ENCODE measurements around the gene HYAL1. TPM values are rescaled to one million over a fixed set of nuclear protein-coding genes. Genes with fewer than 3 reads are reported as not detected.

The HYAL1 gene
- total RNA-seq, 1 donor from 2014 or later = 52.2 TPM

DNA sequence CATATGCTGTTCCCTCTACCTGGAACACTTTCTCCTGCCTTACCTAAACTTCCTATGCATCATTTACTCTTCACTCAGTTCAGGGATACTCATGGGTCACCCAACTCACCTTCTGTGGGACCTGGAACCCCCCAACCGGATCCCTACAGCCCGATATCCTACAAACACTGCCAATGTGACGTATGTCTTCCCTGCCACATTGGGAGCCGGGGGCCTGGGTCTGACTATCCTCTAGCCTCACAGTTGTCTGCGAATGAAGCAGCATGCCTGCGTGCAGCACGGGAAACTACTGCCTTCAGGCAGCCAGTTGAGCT is 46.8 kb upstream of the HYAL1 start:
- H3K4me3 ChIP-seq = peak overlapping the region; percentile 80
- H3K36me3 ChIP-seq = peaks cover 41% of the 10 kb centered on the region
- peak overlapping the region; percentile 96 for H3K27ac ChIP-seq (replicated peaks)
- intact Hi-C loops (cut with micrococcal nuclease) = no loop called here
- no peak for DNase-seq
- H3K9me3 ChIP-seq (replicated peaks) = no peaks in the 10 kb centered on the region
- no peak for TF ChIP-seq CTCF (IDR thresholded peaks at IDR 0.05; ENCODE audit: borderline replicate concordance)
- no peaks in the 10 kb centered on the region for H3K27me3 ChIP-seq (ENCODE audit: low read depth)
- H3K4me1 ChIP-seq = peaks cover 66% of the 10 kb centered on the region

GRCh38 chr3:50347187-50347813 is 43.9 kb upstream of the HYAL1 start:
- peak; percentile 61 for DNase-seq
- intact Hi-C loops (cut with micrococcal nuclease) = loop anchor here (5.0 kb wide), 1 partner anchor 195 kb away; no protein-coding TSS in a partner anchor
- Histone ChIP-seq H3K4me3 (no peak overlapping the region), H3K9me3 (replicated peaks) (no peaks in the 10 kb centered on the region), H3K36me3 (peaks cover 15% of the 10 kb centered on the region), H3K27ac (replicated peaks) (peak overlapping the region; percentile 16), H3K27me3 (ENCODE audit: low read depth) (no peaks in the 10 kb centered on the region), H3K4me1 (peaks cover 44% of the 10 kb centered on the region)
- TF ChIP-seq CTCF (IDR thresholded peaks at IDR 0.05; ENCODE audit: borderline replicate concordance) = peak; percentile 70

DNA sequence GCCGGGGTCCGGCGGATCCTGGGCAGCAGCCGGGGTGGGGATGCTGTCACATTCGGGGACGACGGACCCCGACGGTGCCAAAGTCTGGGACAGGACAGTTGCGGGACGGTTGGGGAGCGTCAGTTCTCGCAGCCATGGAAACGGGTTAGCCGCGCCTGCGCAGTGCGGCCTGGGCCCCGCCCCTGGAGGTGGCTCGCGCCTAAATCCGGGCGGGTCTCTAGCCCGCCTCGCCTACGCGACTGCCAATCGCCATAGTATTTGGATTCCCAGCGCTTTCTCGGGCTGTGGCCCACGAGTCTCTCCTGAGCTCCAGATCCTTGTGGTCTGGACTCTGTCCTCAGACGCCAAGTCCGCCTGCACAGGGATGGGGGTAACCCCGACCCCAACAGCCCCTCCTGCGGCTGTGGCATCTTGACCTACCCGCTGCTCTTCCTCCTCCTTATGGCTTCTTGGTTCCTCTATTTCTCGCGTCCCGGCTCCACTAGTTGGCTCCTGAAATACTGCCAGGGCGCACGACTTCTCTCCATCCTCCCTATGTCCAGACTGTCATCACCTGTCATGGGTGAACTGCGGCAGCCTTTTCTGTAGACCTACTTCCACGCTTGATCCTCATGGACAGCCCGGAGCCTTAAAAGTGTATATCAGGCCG is 42.3 kb upstream of the HYAL1 start, which contains the start of gene ZMYND10:
ZMYND10 (minus strand) TSS at position 147 of the 649 bp plus-strand sequence. CDS start 153 bp downstream, outside the sequence.
- H3K27me3 ChIP-seq (ENCODE audit: low read depth) = peaks cover 9% of the 10 kb centered on the region
- H3K4me3 ChIP-seq = peak within 1 kb of the TSS; percentile 60
- peak; percentile 78 for DNase-seq
- H3K9me3 ChIP-seq (replicated peaks) = no peaks in the 10 kb centered on the region
- H3K27ac ChIP-seq (replicated peaks) = peak within 1 kb of the TSS; percentile 22
- no peak for TF ChIP-seq CTCF (IDR thresholded peaks at IDR 0.05; ENCODE audit: borderline replicate concordance)
- H3K4me1 ChIP-seq = peaks cover 43% of the 10 kb centered on the region
- H3K36me3 ChIP-seq = peaks cover 15% of the 10 kb centered on the region
- intact Hi-C loops (cut with micrococcal nuclease) = loop anchor here (5.0 kb wide), 1 partner anchor 197 kb away; no protein-coding TSS in a partner anchor

- H3K27me3 ChIP-seq (ENCODE audit: low read depth) = peaks cover 15% of the 10 kb centered on the region
- H3K9me3 ChIP-seq (replicated peaks) = no peaks in the 10 kb centered on the region
Measured at GRCh38 chr3:50345008-50345407, 41.6 kb upstream of the HYAL1 start.

More at GRCh38 chr3:50345008-50345407, 41.6 kb upstream of the HYAL1 start:
- Histone ChIP-seq H3K27ac (replicated peaks) (no peak overlapping the region), H3K4me3 (peak overlapping the region; percentile 60), H3K36me3 (peaks cover 15% of the 10 kb centered on the region), H3K4me1 (peaks cover 45% of the 10 kb centered on the region)
- TF ChIP-seq CTCF (IDR thresholded peaks at IDR 0.05; ENCODE audit: borderline replicate concordance) = no peak
- intact Hi-C loops (cut with micrococcal nuclease) = loop anchor here (5.0 kb wide), 1 partner anchor 197 kb away; no protein-coding TSS in a partner anchor
- DNase-seq = no peak
